GM12874 (cell line): Measurements from ENCODE around the gene PGRMC2.

ENCODE experiments used
- TF ChIP-seq, protein P1 (sequence below): IDR thresholded peaks from 2 replicates; pipeline ENCODE4 v1.5.1; 2011; ENCODE audit warnings: low read depth, mild to moderate bottlenecking, control low read depth, low read length, moderate library complexity; ENCODE audit not compliant: insufficient read depth

The PGRMC2 gene

GRCh38 chr4:128242601-128243000 is 45.0 kb downstream of the PGRMC2 start:
- TF ChIP-seq, protein P1, sequence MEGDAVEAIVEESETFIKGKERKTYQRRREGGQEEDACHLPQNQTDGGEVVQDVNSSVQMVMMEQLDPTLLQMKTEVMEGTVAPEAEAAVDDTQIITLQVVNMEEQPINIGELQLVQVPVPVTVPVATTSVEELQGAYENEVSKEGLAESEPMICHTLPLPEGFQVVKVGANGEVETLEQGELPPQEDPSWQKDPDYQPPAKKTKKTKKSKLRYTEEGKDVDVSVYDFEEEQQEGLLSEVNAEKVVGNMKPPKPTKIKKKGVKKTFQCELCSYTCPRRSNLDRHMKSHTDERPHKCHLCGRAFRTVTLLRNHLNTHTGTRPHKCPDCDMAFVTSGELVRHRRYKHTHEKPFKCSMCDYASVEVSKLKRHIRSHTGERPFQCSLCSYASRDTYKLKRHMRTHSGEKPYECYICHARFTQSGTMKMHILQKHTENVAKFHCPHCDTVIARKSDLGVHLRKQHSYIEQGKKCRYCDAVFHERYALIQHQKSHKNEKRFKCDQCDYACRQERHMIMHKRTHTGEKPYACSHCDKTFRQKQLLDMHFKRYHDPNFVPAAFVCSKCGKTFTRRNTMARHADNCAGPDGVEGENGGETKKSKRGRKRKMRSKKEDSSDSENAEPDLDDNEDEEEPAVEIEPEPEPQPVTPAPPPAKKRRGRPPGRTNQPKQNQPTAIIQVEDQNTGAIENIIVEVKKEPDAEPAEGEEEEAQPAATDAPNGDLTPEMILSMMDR: no peak

DNA sequence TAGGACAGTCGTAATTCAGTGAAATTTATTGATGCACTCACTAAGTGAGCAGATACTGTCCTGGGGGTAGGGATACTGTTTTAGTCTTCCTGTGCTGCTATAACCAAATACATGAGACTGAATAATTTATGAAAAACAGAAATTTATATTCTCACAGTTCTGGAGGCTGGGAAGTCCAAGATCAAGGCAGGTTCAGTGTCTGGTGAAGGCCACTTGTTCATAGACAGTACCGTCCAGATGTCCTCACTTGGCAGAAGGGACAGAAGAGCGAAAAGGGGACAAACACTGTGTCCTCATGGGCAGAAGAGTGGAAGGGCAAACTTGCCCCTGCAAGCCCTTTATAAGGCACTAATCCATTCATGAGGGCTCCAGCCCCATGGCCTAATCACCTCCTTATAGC is 45.6 kb downstream of the PGRMC2 start:
- TF ChIP-seq, protein P1: no peak

DNA sequence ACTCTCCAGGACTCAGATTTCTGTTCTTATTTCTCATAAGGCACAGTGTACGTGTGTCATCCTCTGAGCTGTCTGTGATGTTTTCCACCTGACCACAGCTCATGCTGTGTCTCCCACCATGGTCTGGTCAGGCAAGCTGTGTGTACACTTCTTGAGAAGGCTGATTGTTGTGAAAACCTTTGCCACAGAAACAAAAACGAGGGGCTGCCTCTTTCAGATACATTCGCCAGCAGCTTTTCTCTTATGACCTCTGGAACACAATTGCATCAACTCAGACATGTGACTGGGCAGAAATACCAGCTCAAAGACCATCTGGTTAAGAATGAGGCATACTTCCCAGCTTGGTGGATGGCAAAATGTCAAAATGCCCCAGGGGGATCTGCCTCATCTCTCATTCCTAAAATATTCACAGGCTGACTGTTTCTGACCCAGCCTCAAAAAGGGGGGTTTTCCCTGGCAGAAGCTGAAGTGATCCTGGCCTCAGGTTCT is 46.1 kb downstream of the PGRMC2 start:
- TF ChIP-seq, protein P1: no peak

- TF ChIP-seq, protein P1: no peak
These were observed 46.6 kb downstream of the PGRMC2 start for GRCh38 chr4:128241019-128241418.

DNA sequence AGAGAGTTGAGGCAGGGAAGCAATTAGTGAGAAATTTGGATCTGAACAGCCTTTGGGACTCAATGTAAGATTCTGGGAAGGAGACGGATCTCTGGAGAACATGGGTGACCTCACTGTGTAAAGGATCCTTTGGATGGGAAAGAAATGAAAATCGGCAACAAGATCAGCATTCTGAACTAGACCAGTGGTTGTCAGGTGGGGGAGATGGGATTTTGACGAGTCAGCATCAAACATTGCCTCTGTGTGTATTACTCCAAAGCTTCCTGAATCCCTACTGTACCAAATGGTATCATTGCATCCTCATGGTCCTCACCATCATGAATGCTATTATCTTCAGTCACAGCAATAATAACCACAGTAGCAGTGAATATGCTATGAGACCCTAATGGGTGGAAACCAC is 52.8 kb downstream of the PGRMC2 start:
- TF ChIP-seq, protein P1: no peak

DNA sequence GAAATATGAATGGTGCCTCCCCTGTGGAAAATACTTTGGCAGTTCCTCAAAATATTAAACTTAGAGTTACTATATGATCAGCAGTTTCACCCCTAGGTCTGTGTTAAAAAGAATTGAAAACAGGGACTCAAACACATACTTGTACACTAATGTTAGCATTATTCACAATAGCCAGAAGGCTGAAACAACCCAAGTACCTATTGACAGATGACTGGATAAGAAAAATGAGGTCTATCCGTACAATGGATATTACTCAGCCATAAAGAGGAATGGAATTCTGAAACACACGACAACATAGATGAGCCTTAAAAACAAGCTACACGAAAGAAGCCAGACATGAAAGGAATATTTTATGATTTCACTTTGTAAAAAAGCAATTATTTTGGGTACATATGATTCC is 54.9 kb downstream of the PGRMC2 start:
- TF ChIP-seq, protein P1: no peak

DNA sequence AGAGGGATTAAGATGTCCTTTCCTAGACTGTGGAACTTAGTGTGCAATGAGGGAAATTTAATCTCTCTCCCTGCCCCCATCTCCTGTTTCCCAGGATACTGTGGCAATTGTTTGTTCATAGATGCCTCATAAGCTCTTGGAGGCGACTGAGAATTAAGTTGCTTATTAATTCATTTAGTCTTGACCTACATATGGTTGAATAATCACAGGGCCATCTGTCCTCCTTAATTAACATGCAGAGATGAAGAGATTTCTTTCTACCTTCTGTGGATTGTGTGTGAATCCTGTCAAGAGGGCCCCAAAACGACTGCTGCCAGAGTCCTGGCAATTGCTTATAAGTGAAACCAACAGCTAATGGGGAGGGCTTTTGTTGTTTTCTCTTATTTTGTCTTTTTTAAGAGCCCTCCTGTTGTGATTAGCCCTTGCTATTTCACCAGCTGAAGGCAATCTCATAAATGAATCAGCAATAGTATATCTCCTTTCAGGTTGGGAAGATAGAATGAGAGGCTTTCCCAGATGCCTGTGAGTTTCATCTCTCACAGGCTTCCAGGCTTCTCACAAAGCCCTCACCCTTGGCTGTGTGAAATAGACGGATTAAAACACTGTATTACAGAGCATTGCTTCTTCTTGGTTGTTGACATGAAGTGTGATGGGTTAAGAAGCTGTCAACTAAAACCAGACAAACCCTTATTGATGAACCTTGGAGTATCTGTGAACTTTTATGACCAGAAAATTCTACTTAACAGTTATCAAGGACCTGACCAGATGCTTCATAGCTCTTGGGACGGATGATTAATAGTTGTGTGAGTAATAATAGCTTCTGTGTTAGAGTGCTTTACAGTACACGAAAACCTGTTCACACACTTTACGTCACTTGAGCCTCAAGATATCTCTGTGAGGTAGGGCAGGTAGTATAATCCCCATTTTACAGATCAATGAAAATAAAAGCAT is 58.5 kb downstream of the PGRMC2 start:
- TF ChIP-seq, protein P1: no peak
